OCI-LY7 (cell line): ENCODE measurements around the gene HYCC1. TPM values are rescaled to one million over a fixed set of nuclear protein-coding genes. Genes with fewer than 3 reads are reported as not detected.

Experiments
- BruUV-seq: library from RNA; stranded (reverse); fragments of 400-500 nt; replicated peaks from 2 replicates; lab custom pipeline; 2021; lab: Mats Ljungman, UMichigan
- CTCF ChIA-PET: fragments of 300-600 bp; sonication (Branson Sonifier 250); formaldehyde crosslinking; loops from one replicate; lab custom pipeline; 2022; ENCODE audit warnings: antibody characterized with exemption; ENCODE audit not compliant: unreplicated experiment; lab: Charles Lee
- POLR2A ChIA-PET: fragments of 300-600 bp; sonication (Branson Sonifier 250); formaldehyde crosslinking; loops from one replicate; lab custom pipeline; 2022; ENCODE audit warnings: antibody characterized with exemption; lab: Charles Lee
- DNase-seq: peaks from one replicate; pipeline ENCODE4 v3.0.0-alpha.2; 2015; ENCODE audit warnings: low spot score
- H2AFZ ChIP-seq: fragments of 200-600 bp; sonication (generic), shearing (Covaris generic); 2 replicates; pipeline ENCODE4 v1.6.1; 2014; ENCODE audit warnings: mild to moderate bottlenecking, antibody characterized with exemption, low read length, moderate library complexity
- H3K27ac ChIP-seq: fragments of 200-600 bp; sonication (generic); 2 replicates; pipeline ENCODE4 v1.5.1; 2014; ENCODE audit warnings: mixed run types, low read depth, mild to moderate bottlenecking, moderate library complexity, low read length, inconsistent platforms; ENCODE audit not compliant: poor library complexity, severe bottlenecking
- H3K36me3 ChIP-seq: fragments of 200-600 bp; sonication (generic); 2 replicates; pipeline ENCODE4 v1.6.1; 2014; ENCODE audit warnings: mild to moderate bottlenecking, antibody characterized with exemption, low read length, moderate library complexity, mixed read lengths; ENCODE audit not compliant: insufficient read depth
- H3K4me1 ChIP-seq: fragments of 200-600 bp; sonication (generic); 2 replicates; pipeline ENCODE4 v1.5.1; 2014; ENCODE audit warnings: mild to moderate bottlenecking, low read length; ENCODE audit not compliant: insufficient read depth, poor library complexity, severe bottlenecking
- H3K4me2 ChIP-seq: fragments of 200-600 bp; sonication (generic); 2 replicates; pipeline ENCODE4 v1.6.1; 2014; ENCODE audit warnings: mild to moderate bottlenecking, low read length
- H3K4me3 ChIP-seq: fragments of 200-600 bp; sonication (generic); 2 replicates; pipeline ENCODE4 v1.5.1; 2014; ENCODE audit warnings: mild to moderate bottlenecking, low read depth, low read length; ENCODE audit not compliant: poor library complexity, severe bottlenecking
- H3K79me2 ChIP-seq: fragments of 200-600 bp; sonication (generic); 2 replicates; pipeline ENCODE4 v1.6.1; 2016; ENCODE audit warnings: low read depth, mild to moderate bottlenecking, low read length, moderate library complexity, mixed read lengths; ENCODE audit not compliant: insufficient read depth
- H3K9me2 ChIP-seq: fragments of 200-600 bp; sonication (generic); 2 replicates; pipeline ENCODE4 v1.6.1; 2016; ENCODE audit warnings: mild to moderate bottlenecking, low read length, mixed read lengths; ENCODE audit not compliant: insufficient read depth
- H3K9me3 ChIP-seq: fragments of 200-600 bp; sonication (generic); 2 replicates; pipeline ENCODE4 v1.6.1; 2014; ENCODE audit warnings: mild to moderate bottlenecking, mixed run types, low read length, mixed read lengths
- H4K20me1 ChIP-seq: fragments of 200-600 bp; sonication (generic); 2 replicates; pipeline ENCODE4 v1.6.1; 2014; ENCODE audit warnings: mild to moderate bottlenecking, antibody characterized with exemption, low read length, moderate library complexity, mixed read lengths; ENCODE audit not compliant: insufficient read depth
- EZH2phosphoT487 ChIP-seq: fragments of 200-600 bp; sonication (generic); IDR thresholded peaks from 2 replicates; pipeline ENCODE4 v1.6.1; 2018; ENCODE audit warnings: low read depth, borderline replicate concordance, mild to moderate bottlenecking, mixed run types, antibody characterized with exemption, low read length, moderate library complexity, mixed read lengths
- intact Hi-C: fragments of 100-400 bp; cut with micrococcal nuclease; formaldehyde crosslinking; loops from one replicate; pipeline ENCODE4 v1.10.0; 2022; ENCODE audit not compliant: unreplicated experiment
- total RNA-seq, 2 experiments: library from RNA; depleted of rRNA in 1 of 2; stranded (reverse); fragments of >200 nt in 1 of 2; shearing (Covaris generic) in 1 of 2; gene quantifications; 2 replicates each; pipeline ENCODE4 v1.2.3, GENCODE V29; 2014 to 2022
- TF ChIP-seq, protein P1 (sequence below): fragments of 200-600 bp; sonication (generic); conservative IDR thresholded peaks from 2 replicates; pipeline ENCODE4 v1.5.1; 2014; ENCODE audit warnings: mild to moderate bottlenecking, antibody characterized with exemption, low read length, moderate library complexity, mixed read lengths

The HYCC1 gene
- total RNA-seq, 2 experiments from 2014 or later, result 43.3 to 157 TPM

DNA sequence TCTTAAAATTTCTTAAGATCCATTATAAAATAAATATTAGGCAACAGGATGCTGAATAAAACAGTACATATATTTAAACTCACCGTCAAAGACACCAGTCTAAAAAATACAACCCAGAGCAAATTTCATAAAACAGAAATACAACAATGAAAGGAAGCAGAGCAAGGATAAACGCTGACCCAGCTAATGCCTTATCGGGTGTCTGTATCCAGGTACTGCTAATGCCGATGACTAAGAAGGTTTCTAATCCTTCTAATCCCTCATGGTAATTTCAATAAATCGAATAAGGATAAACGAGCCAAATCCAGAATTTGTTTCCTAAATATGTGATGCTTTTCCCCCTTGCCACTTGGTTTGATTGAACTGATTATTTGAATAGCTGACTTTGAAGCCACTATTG lies 1.7 kb downstream of the HYCC1 start:
- POLR2A ChIA-PET, result interaction anchor here (0.5 to 3.7 kb wide), 14 partner anchors 8 to 72 kb away, joined by 3 to 31 read pairs (median 4); no protein-coding TSS in a partner anchor
- H3K79me2 ChIP-seq, result peaks cover 66% of the 10 kb centered on the region
- H3K4me3 ChIP-seq, result peak overlapping the region; percentile 98
- CTCF ChIA-PET, result no interaction called here
- TSS peak; percentile 49 for BruUV-seq
- H3K4me2 ChIP-seq, result peak overlapping the region; percentile 86
- peaks cover 45% of the 10 kb centered on the region for H4K20me1 ChIP-seq
- peaks cover 61% of the 10 kb centered on the region for H3K4me1 ChIP-seq
- no peaks in the 10 kb centered on the region; the same call in 1 of the 2 replicates for H3K9me2 ChIP-seq
- TF ChIP-seq, protein P1, sequence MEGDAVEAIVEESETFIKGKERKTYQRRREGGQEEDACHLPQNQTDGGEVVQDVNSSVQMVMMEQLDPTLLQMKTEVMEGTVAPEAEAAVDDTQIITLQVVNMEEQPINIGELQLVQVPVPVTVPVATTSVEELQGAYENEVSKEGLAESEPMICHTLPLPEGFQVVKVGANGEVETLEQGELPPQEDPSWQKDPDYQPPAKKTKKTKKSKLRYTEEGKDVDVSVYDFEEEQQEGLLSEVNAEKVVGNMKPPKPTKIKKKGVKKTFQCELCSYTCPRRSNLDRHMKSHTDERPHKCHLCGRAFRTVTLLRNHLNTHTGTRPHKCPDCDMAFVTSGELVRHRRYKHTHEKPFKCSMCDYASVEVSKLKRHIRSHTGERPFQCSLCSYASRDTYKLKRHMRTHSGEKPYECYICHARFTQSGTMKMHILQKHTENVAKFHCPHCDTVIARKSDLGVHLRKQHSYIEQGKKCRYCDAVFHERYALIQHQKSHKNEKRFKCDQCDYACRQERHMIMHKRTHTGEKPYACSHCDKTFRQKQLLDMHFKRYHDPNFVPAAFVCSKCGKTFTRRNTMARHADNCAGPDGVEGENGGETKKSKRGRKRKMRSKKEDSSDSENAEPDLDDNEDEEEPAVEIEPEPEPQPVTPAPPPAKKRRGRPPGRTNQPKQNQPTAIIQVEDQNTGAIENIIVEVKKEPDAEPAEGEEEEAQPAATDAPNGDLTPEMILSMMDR, result no peak
- TF ChIP-seq EZH2phosphoT487, result no peak
- no peak for DNase-seq
- peaks cover 29% of the 10 kb centered on the region for H3K36me3 ChIP-seq
- no peaks in the 10 kb centered on the region for H3K9me3 ChIP-seq
- H2AFZ ChIP-seq, result no peak overlapping the region
- H3K27ac ChIP-seq, result peak overlapping the region; percentile 64
- intact Hi-C loops, result loop anchor here (5.0 to 10.0 kb wide), 4 partner anchors 55 to 1067 kb away; partner anchors contain the start of genes CDCA7L, IGF2BP3 and RAPGEF5

- CTCF ChIA-PET, result no interaction called here
- Histone ChIP-seq H3K9me3 (no peaks in the 10 kb centered on the region), H3K79me2 (peaks cover 74% of the 10 kb centered on the region), H3K4me3 (peak overlapping the region; percentile 98), H3K36me3 (peaks cover 36% of the 10 kb centered on the region), H3K27ac (no peak overlapping the region), H3K4me1 (peaks cover 53% of the 10 kb centered on the region), H2AFZ (no peak overlapping the region), H3K9me2 (no peaks in the 10 kb centered on the region; the same call in 1 of the 2 replicates), H4K20me1 (peaks cover 45% of the 10 kb centered on the region), H3K4me2 (peak overlapping the region; percentile 86)
- POLR2A ChIA-PET, result interaction anchor here (1.0 to 3.7 kb wide), 10 partner anchors 9 to 158 kb away, joined by 3 to 31 read pairs (median 3); no protein-coding TSS in a partner anchor
- TF ChIP-seq, protein P1, result no peak
- TF ChIP-seq EZH2phosphoT487, result no peak
- intact Hi-C loops, result loop anchor here (5.0 to 10.0 kb wide), 4 partner anchors 54 to 1067 kb away; partner anchors contain the start of genes CDCA7L, IGF2BP3 and RAPGEF5
- BruUV-seq, result no TSS peak
- no peak for DNase-seq
Measured at GRCh38 chr7:23011222-23011924, 2.6 kb downstream of the HYCC1 start.

- H3K27ac ChIP-seq, result no peak overlapping the region
- no peak for TF ChIP-seq EZH2phosphoT487
- TF ChIP-seq, protein P1, result no peak
- H3K79me2 ChIP-seq, result peaks cover 95% of the 10 kb centered on the region
- no peaks in the 10 kb centered on the region for H3K9me3 ChIP-seq
- no TSS peak for BruUV-seq
- peaks cover 36% of the 10 kb centered on the region for H3K36me3 ChIP-seq
- H3K9me2 ChIP-seq, result no peaks in the 10 kb centered on the region; the same call in 1 of the 2 replicates
- H3K4me1 ChIP-seq, result peaks cover 49% of the 10 kb centered on the region
- H3K4me3 ChIP-seq, result peak overlapping the region; percentile 98
- peaks cover 45% of the 10 kb centered on the region for H4K20me1 ChIP-seq
- no peak for DNase-seq
- peak overlapping the region; percentile 86 for H3K4me2 ChIP-seq
- intact Hi-C loops, result no loop called here
- no peak overlapping the region for H2AFZ ChIP-seq
- CTCF ChIA-PET, result no interaction called here
- POLR2A ChIA-PET, result interaction anchor here (0.7 to 1.4 kb wide), 3 partner anchors 20 to 51 kb away, joined by 3 to 4 read pairs (median 4); no protein-coding TSS in a partner anchor
Measured at GRCh38 chr7:23009303-23009702, 4.6 kb downstream of the HYCC1 start.
